GM19240 (cell line): ENCODE data around the gene BORCS5.

Source experiments
- DNase-seq: peaks from one replicate; pipeline ENCODE4 v3.0.0; 2011; ENCODE audit warnings: low spot score; ENCODE audit not compliant: insufficient read length

BORCS5 gene

GRCh38 chr12:12353276-12353675 lies 3.6 kb upstream of the BORCS5 start:
- DNase-seq = no peak

- DNase-seq = no peak
Measured at GRCh38 chr12:12353807-12354206, 3.1 kb upstream of the BORCS5 start.

GRCh38 chr12:12356467-12356895 lies 397 bp upstream of the BORCS5 start:
- no peak for DNase-seq

GRCh38 chr12:12357719-12358461 lies 1.0 kb downstream of the BORCS5 start:
- no peak for DNase-seq

GRCh38 chr12:12358528-12358927 lies 1.6 kb downstream of the BORCS5 start:
- no peak for DNase-seq

- DNase-seq = no peak
Measured at GRCh38 chr12:12364787-12365445, 8.0 kb downstream of the BORCS5 start.

GRCh38 chr12:12365446-12365802 lies 8.5 kb downstream of the BORCS5 start:
- no peak for DNase-seq

- DNase-seq = no peak
Measured at GRCh38 chr12:12365931-12366431, 9.1 kb downstream of the BORCS5 start.

GRCh38 chr12:12366701-12367481 lies 10.0 kb downstream of the BORCS5 start:
- no peak for DNase-seq

GRCh38 chr12:12367482-12367998 lies 10.7 kb downstream of the BORCS5 start:
- no peak for DNase-seq

- no peak for DNase-seq
Measured at GRCh38 chr12:12372946-12373722, 16.3 kb downstream of the BORCS5 start.

GRCh38 chr12:12376646-12377448 lies 20.0 kb downstream of the BORCS5 start:
- no peak for DNase-seq

GRCh38 chr12:12378616-12379015 lies 21.7 kb downstream of the BORCS5 start:
- no peak for DNase-seq

GRCh38 chr12:12379831-12380730 lies 23.2 kb downstream of the BORCS5 start:
- no peak for DNase-seq

GRCh38 chr12:12380949-12381593 lies 24.2 kb downstream of the BORCS5 start:
- DNase-seq = no peak

GRCh38 chr12:12381982-12382381 lies 25.1 kb downstream of the BORCS5 start:
- no peak for DNase-seq

- DNase-seq = no peak
Measured at GRCh38 chr12:12384571-12385340, 27.9 kb downstream of the BORCS5 start.

GRCh38 chr12:12387501-12387900 lies 30.6 kb downstream of the BORCS5 start:
- no peak for DNase-seq
